Activated T-cell treated with anti-CD3 and anti-CD28 coated beads, Interleukin-2, amount 50 U/mL, for 24 hours (primary cell): ENCODE data around the gene HUS1.
"Not testable (repeated sequence)": the region's sequence is repeated elsewhere in the genome, so short reads cannot be mapped to it uniquely, and the experiment has no call there.

Experiments
- DNase-seq: peaks from one replicate; pipeline ENCODE4 v3.0.0-alpha.2; 2020
- H3K27ac Mint-ChIP-seq: 2 replicates; pipeline ENCODE4 v1.8.0; 2020; ENCODE audit warnings: mild to moderate bottlenecking, mixed read lengths
- H3K27me3 Mint-ChIP-seq: 2 replicates; pipeline ENCODE4 v1.8.0; 2020; ENCODE audit warnings: mixed read lengths
- H3K36me3 Mint-ChIP-seq: 2 replicates; pipeline ENCODE4 v1.8.0; 2020; ENCODE audit warnings: low read depth, mixed read lengths
- H3K4me1 Mint-ChIP-seq: 2 replicates; pipeline ENCODE4 v1.8.0; 2020; ENCODE audit warnings: low read depth, mixed read lengths
- H3K4me3 Mint-ChIP-seq: 2 replicates; pipeline ENCODE4 v1.8.0; 2020; ENCODE audit warnings: mild to moderate bottlenecking, moderate library complexity, mixed read lengths
- H3K9me3 Mint-ChIP-seq: 2 replicates; pipeline ENCODE4 v1.8.0; 2020; ENCODE audit warnings: mixed read lengths

The HUS1 gene

DNA sequence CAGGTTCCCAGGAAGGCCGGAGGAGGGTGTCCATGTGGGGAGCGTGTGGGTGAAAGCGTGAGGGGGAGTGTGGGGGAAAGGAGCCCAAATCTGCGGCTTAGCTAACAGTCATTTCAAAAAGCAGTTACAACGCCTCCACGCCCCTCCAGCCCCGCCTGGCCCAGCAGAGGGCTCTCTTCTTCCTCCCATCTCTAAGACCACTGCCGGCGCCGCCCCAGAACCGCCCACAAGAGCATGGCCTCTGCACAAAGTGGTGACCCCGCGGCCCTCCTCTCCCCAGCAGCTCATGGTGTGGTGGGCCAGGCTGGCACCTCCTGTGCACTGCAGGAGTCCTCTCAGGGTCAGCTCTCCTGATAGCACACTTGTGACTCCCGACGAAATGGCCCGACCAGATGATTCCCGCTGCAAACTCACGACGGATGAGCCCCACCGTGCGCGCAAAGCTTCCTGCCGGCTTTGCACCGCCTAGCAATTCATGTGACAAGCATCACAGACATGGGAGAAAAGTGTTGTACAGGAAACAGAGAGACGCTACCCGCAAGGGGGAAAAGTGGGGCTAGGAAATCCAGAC lies 12.4 kb upstream of the HUS1 start:
- Mint-ChIP-seq H3K27me3 (no peaks in the 10 kb centered on the region), H3K9me3 (peaks cover 6% of the 10 kb centered on the region), H3K36me3 (no peaks in the 10 kb centered on the region), H3K27ac (peak overlapping the region; percentile 97), H3K4me3 (peak overlapping the region; percentile 83), H3K4me1 (peaks cover 20% of the 10 kb centered on the region)
- DNase-seq, result peak; percentile 89

- Mint-ChIP-seq H3K27me3 (no peaks in the 10 kb centered on the region), H3K36me3 (no peaks in the 10 kb centered on the region), H3K9me3 (peaks cover 6% of the 10 kb centered on the region), H3K4me1 (peaks cover 20% of the 10 kb centered on the region), H3K4me3 (peak overlapping the region; percentile 83), H3K27ac (peak overlapping the region; percentile 97)
- no peak for DNase-seq
These were observed 11.9 kb upstream of the HUS1 start for GRCh38 chr7:47991270-47991669.

DNA sequence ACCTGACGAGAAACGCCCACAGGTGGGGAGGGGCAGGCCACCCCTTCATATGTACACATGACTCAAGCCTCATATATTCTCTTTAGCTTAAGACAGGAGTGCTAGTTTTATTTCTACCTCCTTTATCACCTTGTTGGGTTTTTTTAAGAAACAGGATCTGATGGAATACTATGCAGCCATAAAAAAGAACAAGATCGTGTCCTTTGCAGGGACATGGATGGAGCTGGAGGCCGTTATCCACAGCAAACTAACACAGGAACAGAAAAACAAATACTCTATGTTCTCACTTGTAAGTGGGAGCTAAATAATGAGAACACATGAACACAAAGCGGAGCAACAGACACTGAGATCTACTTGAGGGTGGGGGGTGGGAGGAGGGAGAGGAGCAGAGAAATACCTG lies 11.2 kb upstream of the HUS1 start:
- Mint-ChIP-seq H3K4me1 (peaks cover 20% of the 10 kb centered on the region), H3K27me3 (no peaks in the 10 kb centered on the region), H3K4me3 (no peak overlapping the region), H3K27ac (no peak overlapping the region), H3K9me3 (peaks cover 6% of the 10 kb centered on the region), H3K36me3 (no peaks in the 10 kb centered on the region)
- DNase-seq, result no peak

- not testable (repeated sequence) for H3K27ac Mint-ChIP-seq, H3K36me3 Mint-ChIP-seq, DNase-seq, H3K9me3 Mint-ChIP-seq, H3K27me3 Mint-ChIP-seq, H3K4me3 Mint-ChIP-seq
- H3K4me1 Mint-ChIP-seq, result peaks cover 20% of the 10 kb centered on the region
These were observed 10.4 kb upstream of the HUS1 start for GRCh38 chr7:47989607-47990400.

- Mint-ChIP-seq H3K36me3 (no peaks in the 10 kb centered on the region), H3K9me3 (peaks cover 2% of the 10 kb centered on the region), H3K27ac (no peak overlapping the region), H3K4me1 (peaks cover 20% of the 10 kb centered on the region), H3K4me3 (no peak overlapping the region), H3K27me3 (no peaks in the 10 kb centered on the region)
- DNase-seq, result no peak
These were observed 9.3 kb upstream of the HUS1 start for GRCh38 chr7:47988496-47989386.

GRCh38 chr7:47982610-47983009 lies 3.2 kb upstream of the HUS1 start:
- Mint-ChIP-seq H3K9me3 (no peaks in the 10 kb centered on the region), H3K27ac (no peak overlapping the region), H3K36me3 (peaks cover 17% of the 10 kb centered on the region), H3K4me1 (peaks cover 16% of the 10 kb centered on the region), H3K27me3 (no peaks in the 10 kb centered on the region), H3K4me3 (no peak overlapping the region)
- DNase-seq, result no peak

- Mint-ChIP-seq H3K36me3 (peaks cover 36% of the 10 kb centered on the region), H3K4me1 (peaks cover 28% of the 10 kb centered on the region)
- H3K9me3 Mint-ChIP-seq, H3K4me3 Mint-ChIP-seq, H3K27me3 Mint-ChIP-seq, DNase-seq, H3K27ac Mint-ChIP-seq: not testable (repeated sequence)
These were observed 1.2 kb upstream of the HUS1 start for GRCh38 chr7:47980648-47981047.

- peak overlapping the region; percentile 94 for H3K27ac Mint-ChIP-seq
- H3K27me3 Mint-ChIP-seq, result no peaks in the 10 kb centered on the region
- H3K4me1 Mint-ChIP-seq, result peaks cover 28% of the 10 kb centered on the region
- no peaks in the 10 kb centered on the region for H3K9me3 Mint-ChIP-seq
- no peak for DNase-seq
- peaks cover 44% of the 10 kb centered on the region for H3K36me3 Mint-ChIP-seq
- peak overlapping the region; percentile 87 for H3K4me3 Mint-ChIP-seq
These were observed 392 bp upstream of the HUS1 start for GRCh38 chr7:47979832-47980181.

DNA sequence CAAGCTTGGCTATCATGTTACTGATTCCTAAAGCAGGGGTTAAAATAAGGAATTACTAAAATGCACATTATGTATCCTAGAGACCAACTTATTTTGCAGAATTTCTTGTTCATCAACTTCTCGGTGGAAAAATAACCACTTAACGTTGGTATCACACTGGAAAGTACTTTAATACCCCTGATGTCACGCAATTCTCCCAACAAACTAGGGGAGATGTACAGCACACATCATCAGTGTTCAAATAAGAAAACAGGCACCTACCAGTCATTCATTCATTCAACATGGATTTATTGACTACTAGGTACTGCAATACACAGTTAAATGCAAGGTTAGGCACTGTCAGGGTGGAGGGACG lies 648 bp downstream of the HUS1 start:
- no peak for DNase-seq
- Mint-ChIP-seq H3K4me1 (peaks cover 38% of the 10 kb centered on the region), H3K9me3 (no peaks in the 10 kb centered on the region), H3K36me3 (peaks cover 54% of the 10 kb centered on the region), H3K27me3 (no peaks in the 10 kb centered on the region), H3K4me3 (peak overlapping the region; percentile 87), H3K27ac (peak overlapping the region; percentile 94)

DNA sequence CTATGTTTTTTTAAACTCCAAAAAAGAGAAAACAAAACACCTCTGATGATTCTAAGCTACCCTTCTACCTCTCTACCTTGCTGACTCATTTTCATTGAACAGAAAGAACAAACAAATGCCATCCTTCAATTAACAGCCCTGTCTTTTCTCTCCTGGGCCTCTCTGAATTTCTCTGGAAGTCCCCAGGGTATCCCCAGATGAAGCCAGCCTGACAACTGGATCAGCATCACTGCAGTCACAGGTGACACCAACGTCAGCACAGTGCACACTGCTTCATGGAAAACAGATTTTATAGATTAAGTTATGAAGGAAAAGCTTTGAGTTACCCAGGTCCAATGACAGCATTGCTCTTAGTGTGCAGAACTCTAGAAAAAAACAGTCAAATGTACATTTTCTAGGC lies 5.7 kb downstream of the HUS1 start:
- Mint-ChIP-seq H3K9me3 (no peaks in the 10 kb centered on the region), H3K36me3 (peaks cover 92% of the 10 kb centered on the region)

GRCh38 chr7:47970761-47971160 lies 8.7 kb downstream of the HUS1 start:
- Mint-ChIP-seq H3K4me1 (peaks cover 38% of the 10 kb centered on the region), H3K9me3 (no peaks in the 10 kb centered on the region), H3K27me3 (no peaks in the 10 kb centered on the region), H3K36me3 (peaks cover 91% of the 10 kb centered on the region), H3K27ac (peak overlapping the region; percentile 42), H3K4me3 (no peak overlapping the region)
- no peak for DNase-seq

More for the DNA sequence above, 5.7 kb downstream of the HUS1 start:
- H3K4me3 Mint-ChIP-seq, result no peak overlapping the region
- no peak for DNase-seq
- no peaks in the 10 kb centered on the region for H3K27me3 Mint-ChIP-seq
- H3K4me1 Mint-ChIP-seq, result peaks cover 61% of the 10 kb centered on the region
- peak overlapping the region; percentile 59 for H3K27ac Mint-ChIP-seq

DNA sequence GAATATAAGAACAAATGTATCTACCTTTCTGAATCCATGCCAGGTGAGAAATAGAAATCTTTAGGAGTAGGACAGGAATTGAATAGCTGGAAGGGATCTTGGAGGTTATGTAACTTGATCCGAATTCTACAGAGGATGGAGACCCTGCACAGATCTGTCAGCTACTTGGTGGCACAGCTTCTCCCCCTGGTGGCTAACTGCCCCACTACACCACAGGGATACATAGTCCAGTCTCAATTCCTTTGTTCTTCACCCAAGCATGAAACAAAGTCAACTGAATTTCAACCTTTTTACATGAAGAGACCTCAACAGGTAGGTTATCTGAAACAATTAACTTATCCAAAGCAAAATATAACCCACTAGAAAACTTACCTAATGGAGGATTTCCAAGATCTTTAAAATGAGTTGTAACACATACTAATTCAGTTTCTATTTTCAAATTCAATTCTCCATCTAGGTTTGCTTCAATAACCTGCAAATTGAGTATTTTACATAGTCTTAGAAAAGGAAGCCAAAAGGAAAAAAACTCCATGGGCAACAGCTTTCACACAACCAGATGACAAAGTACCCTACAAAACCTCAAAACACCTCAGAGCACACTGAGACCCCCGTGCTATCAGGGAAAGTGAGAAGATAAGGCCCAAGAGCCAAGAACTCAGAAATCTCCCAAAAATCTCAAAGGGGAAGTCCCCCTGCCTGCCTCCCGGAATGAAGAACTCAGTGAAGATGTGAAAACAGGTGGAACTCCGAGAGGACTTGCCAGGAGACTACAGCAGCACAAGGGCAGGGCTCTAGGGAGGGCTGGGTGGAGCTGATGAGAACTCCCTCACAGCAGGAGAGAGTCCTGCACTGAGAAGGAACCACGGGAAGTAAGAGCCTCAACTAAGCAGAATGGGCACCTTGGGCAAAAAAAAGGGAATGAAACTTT lies 10.3 kb downstream of the HUS1 start:
- H3K4me1 Mint-ChIP-seq, result peaks cover 31% of the 10 kb centered on the region
- H3K27me3 Mint-ChIP-seq, result no peaks in the 10 kb centered on the region
- H3K27ac Mint-ChIP-seq, result peak overlapping the region; percentile 72
- DNase-seq, result peak; percentile 62
- peaks cover 93% of the 10 kb centered on the region for H3K36me3 Mint-ChIP-seq
- H3K4me3 Mint-ChIP-seq, result no peak overlapping the region
- no peaks in the 10 kb centered on the region for H3K9me3 Mint-ChIP-seq

DNA sequence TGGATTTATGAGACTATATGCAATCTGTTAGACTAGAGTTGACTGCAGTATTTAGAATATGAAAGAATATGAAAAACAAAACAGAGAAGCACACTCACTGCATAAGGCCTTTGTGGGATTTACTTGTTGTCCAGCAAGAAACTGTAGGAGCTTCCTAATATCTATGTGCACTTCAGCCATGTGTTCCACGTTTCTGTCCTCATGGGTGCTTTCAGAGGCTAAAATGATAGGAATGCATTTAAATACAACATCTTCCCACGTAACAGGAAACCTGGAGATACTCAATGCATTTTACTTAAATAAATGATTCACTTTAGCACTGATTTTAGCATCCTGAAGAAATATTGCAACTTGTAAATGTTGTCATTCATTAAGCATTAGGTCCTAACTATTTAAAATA lies 11.7 kb downstream of the HUS1 start:
- Mint-ChIP-seq H3K4me1 (peaks cover 18% of the 10 kb centered on the region), H3K27me3 (no peaks in the 10 kb centered on the region), H3K4me3 (no peak overlapping the region), H3K27ac (no peak overlapping the region), H3K9me3 (no peaks in the 10 kb centered on the region), H3K36me3 (peaks cover 93% of the 10 kb centered on the region)
- DNase-seq, result no peak

- H3K4me1 Mint-ChIP-seq, result peaks cover 18% of the 10 kb centered on the region
- DNase-seq, result no peak
- H3K27me3 Mint-ChIP-seq, result no peaks in the 10 kb centered on the region
- H3K36me3 Mint-ChIP-seq, result peaks cover 93% of the 10 kb centered on the region
- H3K27ac Mint-ChIP-seq, result peak overlapping the region; percentile 7
- H3K9me3 Mint-ChIP-seq, result no peaks in the 10 kb centered on the region
- no peak overlapping the region for H3K4me3 Mint-ChIP-seq
These were observed 12.3 kb downstream of the HUS1 start for GRCh38 chr7:47967123-47967522.
